GM12878 (cell line): ENCODE data around the gene SLC4A1. TPM values are rescaled to one million over a fixed set of nuclear protein-coding genes. Genes with fewer than 3 reads are reported as not detected.

Experiments used
- ATAC-seq: fragments of 200-7000 bp; cut with Tn5 transposase; 3 replicates; pipeline ENCODE4 v1.9.1; 2020; ENCODE audit warnings: mild to moderate bottlenecking, moderate library complexity
- BruUV-seq: library from RNA; stranded (reverse); fragments of 400-500 nt; replicated peaks from 2 replicates; lab custom pipeline; 2021; lab: Mats Ljungman, UMichigan
- CTCF ChIA-PET: fragments of 300-600 bp; sonication (Branson Sonifier 250); formaldehyde crosslinking; extraction: SDS; loops from one replicate; lab custom pipeline; 2021; ENCODE audit warnings: inconsistent platforms; lab: Yijun Ruan, JAX
- POLR2A ChIA-PET: fragments of 350-600 bp; formaldehyde crosslinking; extraction: SDS; loops from one replicate; lab custom pipeline; 2021; ENCODE audit warnings: inconsistent platforms; lab: Charles Lee
- RAD21 ChIA-PET: fragments of 300-600 bp; sonication (Branson Sonifier 250); formaldehyde crosslinking; loops from one replicate; lab custom pipeline; 2023; ENCODE audit warnings: antibody characterized with exemption; ENCODE audit not compliant: unreplicated experiment; lab: Charles Lee
- SMC1A ChIA-PET: fragments of 300-600 bp; sonication (Branson Sonifier 250); formaldehyde crosslinking; loops from one replicate; lab custom pipeline; 2023; ENCODE audit not compliant: unreplicated experiment, uncharacterized antibody; lab: Charles Lee
- DNase-seq: peaks from one replicate; pipeline ENCODE4 v3.0.0-alpha.2; 2011; ENCODE audit warnings: low read depth, low spot score
- FAIRE-seq: peaks from 3 replicates; lab custom pipeline; 2011; peaks lifted over from hg19 to GRCh38; lab: Jason Lieb, UNC
- H2AFZ ChIP-seq: 2 replicates; pipeline ENCODE4 v1.6.0; 2011; ENCODE audit warnings: low read depth, low read length, control low read depth; ENCODE audit not compliant: control insufficient read depth
- H3K27ac ChIP-seq: 2 replicates; pipeline ENCODE4 v1.5.1; 2011; ENCODE audit warnings: control low read depth; ENCODE audit not compliant: control insufficient read depth, insufficient read depth
- H3K27me3 ChIP-seq, 2 experiments: replicated peaks in 1 of 2; 2 replicates each; pipeline versions ENCODE4 v1.6.0 to v1.6.1; 2011; ENCODE audit warnings: low read length in 1 of 2; ENCODE audit not compliant: control insufficient read depth in 2 of 2, insufficient read depth in 2 of 2
- H3K36me3 ChIP-seq, 2 experiments: 2 replicates each; pipeline ENCODE4 v1.5.1; 2011; ENCODE audit warnings: low read length in 1 of 2; ENCODE audit not compliant: control insufficient read depth in 2 of 2, insufficient read depth in 2 of 2
- H3K4me1 ChIP-seq: 2 replicates; pipeline ENCODE4 v1.6.1; 2011; ENCODE audit warnings: mild to moderate bottlenecking, low read length, moderate library complexity, mixed read lengths; ENCODE audit not compliant: control insufficient read depth, insufficient read depth
- H3K4me2 ChIP-seq: 2 replicates; pipeline ENCODE4 v1.6.0; 2011; ENCODE audit warnings: control low read depth; ENCODE audit not compliant: control insufficient read depth, insufficient read depth
- H3K4me3 ChIP-seq: fragments of 200-600 bp; sonication (generic); 2 replicates; pipeline ENCODE4 v1.5.1; 2016
- H3K79me2 ChIP-seq: 2 replicates; pipeline ENCODE4 v1.6.0; 2011; ENCODE audit warnings: low read length; ENCODE audit not compliant: control insufficient read depth, insufficient read depth
- H3K9ac ChIP-seq: 2 replicates; pipeline ENCODE4 v1.8.0; 2011; ENCODE audit warnings: low read length, control low read depth, mixed read lengths; ENCODE audit not compliant: control insufficient read depth, insufficient read depth
- H3K9me3 ChIP-seq: replicated peaks from 3 replicates; pipeline ENCODE4 v1.5.1; 2011; ENCODE audit warnings: mild to moderate bottlenecking, low read length; ENCODE audit not compliant: control insufficient read depth, insufficient read depth
- H4K20me1 ChIP-seq: 2 replicates; pipeline ENCODE4 v1.6.0; 2011; ENCODE audit not compliant: control insufficient read depth, insufficient read depth
- BHLHE40 ChIP-seq, 2 experiments: fragments of 450-650 bp in 1 of 2; IDR thresholded peaks; 2 replicates each; pipeline ENCODE4 v1.6.1; 2011 to 2017; ENCODE audit warnings: low read depth in 2 of 2, borderline replicate concordance in 1 of 2, improper control_type of control experiment in 1 of 2, low read length in 1 of 2, mild to moderate bottlenecking in 1 of 2
- CEBPZ ChIP-seq: fragments of 150-350 bp; IDR thresholded peaks from 2 replicates; pipeline ENCODE4 v1.6.1; 2016; ENCODE audit warnings: low read depth, low read length
- EED ChIP-seq: sonication (generic); IDR thresholded peaks from 2 replicates; pipeline ENCODE4 v1.6.1; 2016; ENCODE audit warnings: antibody characterized with exemption, low read depth
- IKZF2 ChIP-seq, 2 experiments: fragments of 450-650 bp; IDR thresholded peaks; 2 replicates each; pipeline ENCODE4 v1.6.1; 2017; ENCODE audit warnings: mild to moderate bottlenecking in 2 of 2, moderate library complexity in 2 of 2
- NBN ChIP-seq: fragments of 450-650 bp; IDR thresholded peaks from 2 replicates; pipeline ENCODE4 v1.6.1; 2016
- NFIC ChIP-seq: IDR thresholded peaks from 2 replicates; pipeline ENCODE4 v1.6.1; 2012; ENCODE audit warnings: low read depth, mild to moderate bottlenecking, inconsistent platforms, low read length, moderate library complexity
- SIN3A ChIP-seq: IDR thresholded peaks from 2 replicates; pipeline ENCODE4 v1.6.1; 2012; ENCODE audit warnings: low read depth, low read length, improper control_type of control experiment
- TAF1 ChIP-seq: IDR thresholded peaks from 2 replicates; pipeline ENCODE4 v1.6.1; 2011; ENCODE audit warnings: mild to moderate bottlenecking, low read depth, low read length, borderline replicate concordance
- USF1 ChIP-seq: IDR thresholded peaks from 2 replicates; pipeline ENCODE4 v1.6.1; 2011; ENCODE audit warnings: borderline replicate concordance, low read depth, mild to moderate bottlenecking, moderate library complexity, mixed read lengths, low read length; ENCODE audit not compliant: insufficient read depth; ENCODE audit errors: extremely low read length
- WGBS: methylation state at CpG from one replicate; pipeline ENCODE4 v1.1.6; 2016; ENCODE audit warnings: low lambda C conversion rate; ENCODE audit not compliant: insufficient replicate concordance, insufficient coverage; ENCODE audit errors: missing lambda C conversion rate; 5-methylcytosine and 5-hydroxymethylcytosine counted together
- in situ Hi-C: fragments of 300-500 bp; cut with MboI; formaldehyde crosslinking; loops from 9 replicates; pipeline ENCODE4 v1.14.3; 2018; ENCODE audit warnings: mixed read lengths
- intact Hi-C: fragments of 100-400 bp; cut with micrococcal nuclease; formaldehyde crosslinking; loops from one replicate; pipeline ENCODE4 v1.14.2; 2022; ENCODE audit not compliant: unreplicated experiment
- polyA plus RNA-seq, 11 experiments: library from polyadenylated mRNA; depleted of rRNA in 4 of 11; unstranded in 6 of 11; stranded (reverse) in 5 of 11; fragments of >200 nt; fragmentation: Nextera tagmentation in 4 of 11; fragmentation: Illumina TruSeq in 1 of 11; extraction: Ambion mirVana in 4 of 11; extraction: Trizol in 1 of 11; gene quantifications; 1 replicate in 1 of 11; 2 replicates in 10 of 11; pipeline versions ENCODE4 v1.2.1 to v1.2.3, GENCODE V29; 2011 to 2016; ENCODE audit warnings: inconsistent platforms in 2 of 11, missing spikeins in 2 of 11, low read depth in 1 of 11
- total RNA-seq, 4 experiments: library from RNA; depleted of rRNA in 3 of 4; stranded (reverse); fragments of >200 nt in 3 of 4; fragmentation: Illumina TruSeq in 1 of 4; extraction: Trizol in 1 of 4; gene quantifications; 2 replicates each; pipeline versions ENCODE4 v1.2.1 to v1.2.3, GENCODE V29; 2013 to 2021
- TF ChIP-seq, protein P1 (sequence below): fragments of 450-650 bp; IDR thresholded peaks from 2 replicates; pipeline ENCODE4 v1.6.1; 2018; ENCODE audit warnings: borderline replicate concordance, mild to moderate bottlenecking; ENCODE audit not compliant: partially characterized antibody
- TF ChIP-seq, protein P2 (sequence below): fragments of 450-650 bp; IDR thresholded peaks from 2 replicates; pipeline ENCODE4 v1.6.1; 2014; ENCODE audit warnings: mild to moderate bottlenecking

The SLC4A1 gene
- total and polyA plus RNA-seq, 10 of the 15 experiments (the other 5 are each of a cell fraction or from before 2014, with no cell fraction given) = 0.03 TPM; not detected in 9

- TF ChIP-seq, protein P1, sequence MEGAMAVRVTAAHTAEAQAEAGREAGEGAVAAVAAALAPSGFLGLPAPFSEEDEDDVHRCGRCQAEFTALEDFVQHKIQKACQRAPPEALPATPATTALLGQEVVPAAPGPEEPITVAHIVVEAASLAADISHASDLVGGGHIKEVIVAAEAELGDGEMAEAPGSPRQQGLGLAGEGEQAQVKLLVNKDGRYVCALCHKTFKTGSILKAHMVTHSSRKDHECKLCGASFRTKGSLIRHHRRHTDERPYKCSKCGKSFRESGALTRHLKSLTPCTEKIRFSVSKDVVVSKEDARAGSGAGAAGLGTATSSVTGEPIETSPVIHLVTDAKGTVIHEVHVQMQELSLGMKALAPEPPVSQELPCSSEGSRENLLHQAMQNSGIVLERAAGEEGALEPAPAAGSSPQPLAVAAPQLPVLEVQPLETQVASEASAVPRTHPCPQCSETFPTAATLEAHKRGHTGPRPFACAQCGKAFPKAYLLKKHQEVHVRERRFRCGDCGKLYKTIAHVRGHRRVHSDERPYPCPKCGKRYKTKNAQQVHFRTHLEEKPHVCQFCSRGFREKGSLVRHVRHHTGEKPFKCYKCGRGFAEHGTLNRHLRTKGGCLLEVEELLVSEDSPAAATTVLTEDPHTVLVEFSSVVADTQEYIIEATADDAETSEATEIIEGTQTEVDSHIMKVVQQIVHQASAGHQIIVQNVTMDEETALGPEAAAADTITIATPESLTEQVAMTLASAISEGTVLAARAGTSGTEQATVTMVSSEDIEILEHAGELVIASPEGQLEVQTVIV = no peak
- no peak for TF ChIP-seq NFIC
These were observed 14.9 kb downstream of the SLC4A1 start (continued) for GRCh38 chr17:44253006-44253405.

- H3K27ac ChIP-seq = no peak overlapping the region
- FAIRE-seq = no peak
- ChIA-PET POLR2A (no interaction called here), CTCF (no interaction called here)
- no TSS peak for BruUV-seq
- no peaks in the 10 kb centered on the region for H3K27me3 ChIP-seq
- no peaks in the 10 kb centered on the region for H3K79me2 ChIP-seq
- H3K4me2 ChIP-seq = no peak overlapping the region
- TF ChIP-seq, protein P2, sequence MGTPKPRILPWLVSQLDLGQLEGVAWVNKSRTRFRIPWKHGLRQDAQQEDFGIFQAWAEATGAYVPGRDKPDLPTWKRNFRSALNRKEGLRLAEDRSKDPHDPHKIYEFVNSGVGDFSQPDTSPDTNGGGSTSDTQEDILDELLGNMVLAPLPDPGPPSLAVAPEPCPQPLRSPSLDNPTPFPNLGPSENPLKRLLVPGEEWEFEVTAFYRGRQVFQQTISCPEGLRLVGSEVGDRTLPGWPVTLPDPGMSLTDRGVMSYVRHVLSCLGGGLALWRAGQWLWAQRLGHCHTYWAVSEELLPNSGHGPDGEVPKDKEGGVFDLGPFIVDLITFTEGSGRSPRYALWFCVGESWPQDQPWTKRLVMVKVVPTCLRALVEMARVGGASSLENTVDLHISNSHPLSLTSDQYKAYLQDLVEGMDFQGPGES = no peak
- TF ChIP-seq EED (no peak), TAF1 (no peak), IKZF2 (IDR thresholded peaks at IDR 0.05) (no peak), NBN (no peak), CEBPZ (no peak), SIN3A (no peak), BHLHE40 (IDR thresholded peaks at IDR 0.05; ENCODE audit: borderline replicate concordance in 1 of 2, low read depth in 2 of 2, low read length in 1 of 2) (no peak), USF1 (no peak)
- TF ChIP-seq, all 136 proteins: peak for 0
- no peak for DNase-seq
- Histone ChIP-seq H3K4me1 (peaks cover 29% of the 10 kb centered on the region), H2AFZ (no peak overlapping the region), H4K20me1 (no peaks in the 10 kb centered on the region), H3K9me3 (no peaks in the 10 kb centered on the region), H3K9ac (no peak overlapping the region), H3K4me3 (no peak overlapping the region), H3K36me3 (no peaks in the 10 kb centered on the region)
- ChIA-PET RAD21 (no interaction called here), SMC1A (no interaction called here)
- in situ Hi-C loops (no loop called here), intact Hi-C loops (no loop called here)
- no peak for ATAC-seq
- 86% methylated on average over 17 of the region's 17 CpGs for WGBS
These were observed 16.9 kb downstream of the SLC4A1 start for GRCh38 chr17:44251062-44251461.
